Right renal pelvis (tissue), 4 donors: ENCODE data around the gene PIGU. TPM values are rescaled to one million over a fixed set of nuclear protein-coding genes. Genes with fewer than 3 reads are reported as not detected.
"Not testable (repeated sequence)": the region's sequence is repeated elsewhere in the genome, so short reads cannot be mapped to it uniquely, and the experiment has no call there.

Experiments
- DNase-seq, 4 donors: peaks; one replicate each; pipeline ENCODE4 v3.0.0-alpha.2; 2013; ENCODE audit warnings: low read depth in 4 of 4, low spot score in 3 of 4, missing footprints in 1 of 4
- polyA plus RNA-seq, 4 donors: library from polyadenylated mRNA; unstranded; fragments of 120-200 nt; gene quantifications; one replicate each; pipeline ENCODE4 v1.2.1, GENCODE V29; 2013; ENCODE audit not compliant: insufficient read length in 4 of 4

PIGU gene
- polyA plus RNA-seq, 4 donors: 39.0 to 45.3 (median 44.2) TPM

DNA sequence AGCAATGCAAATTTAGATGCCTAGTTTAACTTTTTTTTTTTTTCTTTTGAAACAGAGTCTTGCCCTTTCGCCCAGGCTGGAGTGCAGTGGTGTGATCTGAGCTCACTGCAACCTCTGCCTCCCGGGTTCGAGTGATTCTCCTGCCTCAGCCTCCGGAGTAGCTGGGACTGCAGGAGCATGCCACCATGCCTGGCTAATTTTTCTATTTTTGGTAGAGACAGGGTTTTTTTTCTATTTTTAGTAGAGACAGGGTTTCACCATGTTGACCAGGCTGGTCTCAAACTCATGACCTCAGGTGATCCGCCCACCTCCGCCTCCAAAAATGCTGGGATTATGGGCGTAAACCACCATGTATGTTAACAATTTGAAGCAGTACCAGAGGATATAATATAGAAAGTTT, 158.0 kb downstream of the PIGU start:
- not testable (repeated sequence) for DNase-seq

GRCh38 chr20:34517114-34517505, 159.8 kb downstream of the PIGU start:
- DNase-seq: peak in 1 of 4 donors; percentile 8

DNA sequence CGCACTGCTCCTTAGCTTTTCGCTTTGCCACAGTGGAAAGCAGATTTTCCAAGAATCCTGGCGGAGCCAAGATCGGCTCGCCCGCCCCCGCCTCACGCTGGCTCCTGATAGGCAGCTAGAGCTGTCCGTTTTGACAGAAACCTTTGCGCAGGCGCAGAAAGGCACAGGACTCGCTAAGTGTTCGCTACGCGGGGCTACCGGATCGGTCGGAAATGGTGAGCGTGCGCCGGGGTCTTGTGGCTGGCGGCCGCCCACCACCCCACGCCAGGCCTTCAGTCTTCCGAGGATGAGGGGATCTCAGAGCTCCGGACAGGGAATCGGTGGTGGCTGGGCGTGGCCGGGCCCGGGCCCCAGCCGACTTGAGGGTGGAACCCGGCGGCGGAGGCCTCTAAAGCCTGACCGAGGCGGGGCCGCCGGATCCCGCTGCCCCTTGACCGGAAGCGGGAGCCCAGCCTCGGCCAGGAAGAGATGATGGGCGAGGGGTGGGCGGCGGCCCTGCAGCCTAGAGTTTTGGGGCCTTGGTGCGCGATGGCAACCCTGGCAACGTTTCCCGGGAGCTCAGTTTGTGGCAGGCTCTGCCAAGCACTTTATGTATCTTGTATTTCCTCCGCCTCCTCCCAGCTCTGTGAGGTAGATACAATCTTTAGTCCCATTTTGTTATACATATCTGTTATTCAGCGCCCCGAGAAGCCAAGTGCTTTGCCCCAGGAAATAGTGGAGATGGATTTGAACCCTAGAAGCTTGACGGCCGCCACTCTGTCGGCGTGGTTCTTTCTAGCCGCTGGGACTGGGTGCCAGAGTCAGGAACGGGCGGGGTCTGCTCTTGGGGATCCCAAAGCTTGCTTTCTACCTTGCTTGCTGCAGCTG, 160.4 kb downstream of the PIGU start, which contains the start of gene DYNLRB1:
TSS of gene DYNLRB1 (plus strand) at position 176 of the 867 bp plus-strand sequence. CDS start at position 213, 37 bp downstream.
- DNase-seq: peak; percentile 97 to 98 (median 98)

DNA sequence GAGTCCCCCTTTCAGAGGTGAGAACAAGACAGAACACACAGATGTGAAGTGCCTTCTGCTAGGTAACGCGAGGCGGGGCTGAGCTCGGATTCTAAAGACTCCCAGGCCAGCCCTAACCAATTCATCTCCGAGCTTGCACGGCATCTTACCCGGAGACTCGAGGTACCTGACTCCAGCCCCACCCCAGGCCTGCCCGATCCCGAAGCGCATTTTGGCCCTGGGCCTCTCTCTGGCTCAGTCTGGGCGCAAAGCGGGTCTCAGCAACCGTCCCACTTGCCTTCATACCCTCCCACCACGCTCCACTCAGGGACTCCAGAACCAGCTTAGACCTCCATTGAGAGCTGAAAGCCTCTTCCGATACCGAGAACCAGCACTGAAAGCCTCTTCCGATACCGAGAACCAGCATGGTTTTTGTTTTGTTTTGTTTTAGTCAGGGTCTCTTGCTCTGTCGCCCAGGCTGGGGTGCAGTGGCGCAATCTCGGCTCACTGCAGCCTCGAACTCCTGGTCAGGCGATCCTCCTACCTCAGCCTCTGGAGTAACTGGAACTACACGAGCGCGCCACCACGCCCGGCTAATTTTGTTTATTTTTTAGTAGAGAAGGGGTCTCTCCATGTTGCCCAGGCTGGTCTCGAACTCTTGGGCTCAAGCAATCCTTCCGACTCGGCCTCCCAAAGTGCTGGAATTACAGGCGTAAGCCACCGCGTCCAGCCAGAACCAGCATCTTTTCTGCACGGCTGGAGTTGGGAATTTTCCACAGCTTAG, 161.2 kb downstream of the PIGU start:
- DNase-seq: peak in 2 of 4 donors; percentile 30 to 51

DNA sequence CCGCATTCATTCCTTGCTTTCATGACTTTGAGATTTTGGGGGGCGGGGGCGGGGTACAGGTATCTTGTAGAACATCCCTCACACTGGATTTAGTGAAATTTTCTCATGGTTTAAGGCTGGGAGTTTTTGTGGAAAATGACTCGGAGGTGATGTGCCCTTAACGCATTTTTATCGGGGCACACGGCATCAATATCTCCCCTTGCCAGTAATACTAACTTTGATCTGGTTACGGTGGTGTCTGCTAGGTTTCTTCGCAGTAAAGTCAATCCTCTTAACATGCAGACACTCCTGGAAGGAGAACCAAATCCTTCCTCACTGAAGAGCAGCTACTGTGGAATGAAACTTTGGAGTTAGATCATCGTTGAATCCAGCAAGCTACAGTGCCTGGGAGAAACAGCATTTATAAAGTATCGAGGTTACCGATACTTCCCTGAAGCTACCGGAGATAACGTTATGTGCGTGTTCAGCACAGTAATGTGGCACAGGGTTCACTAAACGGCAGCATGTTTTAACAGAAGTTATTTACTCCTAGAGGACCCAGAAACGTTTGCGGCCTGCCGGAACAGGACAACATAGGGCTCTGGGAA, 161.9 kb downstream of the PIGU start:
- no peak for DNase-seq

- not testable (repeated sequence) for DNase-seq
These were observed 162.9 kb downstream of the PIGU start for GRCh38 chr20:34514034-34514433.

DNA sequence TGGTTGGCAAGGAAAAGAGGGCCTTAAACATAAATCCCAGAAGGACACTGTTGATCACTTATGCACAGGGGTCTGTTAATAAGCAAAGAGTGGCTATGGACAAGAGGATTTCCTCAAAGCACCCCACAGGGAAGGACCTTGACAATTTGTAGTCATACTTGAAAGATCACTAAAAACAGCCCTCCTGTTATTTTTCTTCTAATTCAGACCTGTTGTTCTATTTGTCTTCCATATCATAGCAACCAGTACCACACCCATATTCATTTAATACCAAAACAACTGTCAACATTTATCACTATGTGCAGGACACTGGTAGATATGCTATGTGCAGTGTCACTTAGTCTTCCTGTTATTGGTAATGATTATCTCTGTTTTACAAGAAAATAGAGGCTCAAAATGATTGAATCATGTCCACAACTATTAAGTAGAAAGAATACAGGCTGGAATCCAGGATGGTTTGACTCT, 163.9 kb downstream of the PIGU start:
- DNase-seq: no peak

DNA sequence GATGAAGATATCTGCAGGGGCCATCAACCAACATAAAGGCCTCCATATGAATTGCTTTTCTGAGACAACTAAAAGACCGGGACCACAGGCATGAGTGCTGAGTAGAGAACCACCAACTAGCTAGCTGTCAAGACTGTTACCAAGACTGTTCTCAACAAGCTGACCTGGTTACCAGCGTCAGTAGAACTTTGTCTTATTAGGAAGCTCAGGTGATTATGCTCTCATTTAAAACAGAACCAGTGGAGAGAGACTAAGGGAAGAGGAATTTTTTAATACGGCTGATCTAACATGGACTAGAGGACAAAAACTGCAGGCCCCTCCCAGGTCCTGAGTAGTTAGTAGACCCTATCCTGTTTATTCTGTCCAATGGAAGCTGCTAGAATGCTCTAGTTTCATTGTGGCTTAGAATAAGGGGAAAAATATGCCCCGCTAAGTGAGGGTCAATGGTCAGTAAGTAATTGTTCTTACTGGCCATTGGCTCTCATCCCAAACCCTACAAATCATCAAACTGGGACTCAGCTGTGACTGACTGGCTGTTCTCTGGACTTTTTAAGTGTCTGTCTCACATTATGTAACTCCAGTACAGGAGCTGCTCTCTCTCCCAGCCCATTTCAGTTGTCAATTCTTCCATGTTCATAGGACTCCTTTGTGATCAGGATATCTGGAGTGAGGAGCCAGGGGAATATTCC, 164.5 kb downstream of the PIGU start:
- DNase-seq: no peak

DNA sequence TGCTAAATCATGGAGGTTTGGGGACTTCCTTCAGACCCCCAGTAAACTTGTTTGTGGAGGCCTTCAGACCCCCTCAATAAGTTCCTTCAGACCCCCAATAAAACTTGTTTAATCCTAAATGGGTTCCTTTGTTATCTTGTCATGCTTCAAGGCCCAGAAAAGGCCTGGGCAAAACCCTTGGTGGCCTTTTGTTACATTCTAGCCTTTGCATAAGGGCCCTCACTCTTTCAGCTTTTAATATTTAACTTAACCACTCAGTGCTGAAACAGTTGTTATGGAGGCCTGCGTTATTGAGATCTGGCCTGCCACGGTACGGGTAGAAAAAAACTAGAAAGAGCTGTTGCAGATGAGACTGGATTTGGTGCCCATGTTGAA, 165.0 kb downstream of the PIGU start:
- DNase-seq: peak in 1 of 4 donors; percentile 7

GRCh38 chr20:34510575-34510974, 166.3 kb downstream of the PIGU start:
- DNase-seq: no peak

Other genes with a start within 250 kb of the PIGU start
- gene DYNLRB1, start 160.7 kb downstream of the PIGU start, polyA plus RNA-seq: 100 to 1,000 TPM; 209 to 237 (median 218) TPM
- gene MAP1LC3A, start 118.4 kb downstream of the PIGU start, polyA plus RNA-seq: 10 to 100 TPM; 21.6 to 40.7 (median 24.0) TPM
- gene TP53INP2, start 27.3 kb upstream of the PIGU start, polyA plus RNA-seq: 10 to 100 TPM; 12.8 to 14.7 (median 13.6) TPM
- 10 to 100 TPM; 46.6 to 57.2 (median 50.4) TPM for gene NCOA6, start 148.6 kb upstream of the PIGU start, polyA plus RNA-seq
- gene GGT7, start 195.8 kb upstream of the PIGU start, polyA plus RNA-seq: 10 to 100 TPM; 18.0 to 25.5 (median 21.1) TPM
- 10 to 100 TPM; 38.4 to 44.5 (median 40.4) TPM for gene ACSS2, start 199.5 kb upstream of the PIGU start, polyA plus RNA-seq